Activated naive CD4-positive, alpha-beta T cell treated with anti-CD3 and anti-CD28 coated beads for 36 hours (primary cell): ENCODE data around the gene WNK3. TPM values are rescaled to one million over a fixed set of nuclear protein-coding genes. Genes with fewer than 3 reads are reported as not detected.
A peak's percentile ranks its signal among the peaks of the same experiment; 100 is the strongest.

ENCODE experiments used
- CTCF ChIA-PET: fragments of 350-600 bp; sonication (Branson Sonifier 250); formaldehyde crosslinking; loops from one replicate; lab custom pipeline; 2021; ENCODE audit warnings: antibody characterized with exemption; lab: Charles Lee
- DNase-seq: peaks from one replicate; pipeline ENCODE4 v3.0.0-alpha.2; 2020
- H3K27ac Mint-ChIP-seq: one replicate; pipeline ENCODE4 v1.8.0; 2021; ENCODE audit warnings: mild to moderate bottlenecking, mixed read lengths
- H3K27me3 Mint-ChIP-seq: one replicate; pipeline ENCODE4 v1.8.0; 2021; ENCODE audit warnings: low read depth, mixed read lengths
- H3K36me3 Mint-ChIP-seq: one replicate; pipeline ENCODE4 v1.8.0; 2021; ENCODE audit warnings: low read depth, mixed read lengths
- H3K4me1 Mint-ChIP-seq: one replicate; pipeline ENCODE4 v1.8.0; 2021; ENCODE audit warnings: low read depth, mixed read lengths
- H3K4me3 Mint-ChIP-seq: one replicate; pipeline ENCODE4 v1.8.0; 2021; ENCODE audit warnings: mild to moderate bottlenecking, moderate library complexity, mixed read lengths
- H3K9me3 Mint-ChIP-seq: one replicate; pipeline ENCODE4 v1.8.0; 2021; ENCODE audit warnings: mixed read lengths
- intact Hi-C: fragments of 100-400 bp; cut with micrococcal nuclease; formaldehyde crosslinking; loops from one replicate; pipeline ENCODE4 v1.15.1; 2023
- total RNA-seq, 2 experiments: library from RNA; stranded (reverse); gene quantifications; one replicate each; pipeline ENCODE4 v1.2.3, GENCODE V29; 2021

The WNK3 gene
- total RNA-seq, 2 experiments from 2014 or later: 0.25 to 0.60 TPM

DNA sequence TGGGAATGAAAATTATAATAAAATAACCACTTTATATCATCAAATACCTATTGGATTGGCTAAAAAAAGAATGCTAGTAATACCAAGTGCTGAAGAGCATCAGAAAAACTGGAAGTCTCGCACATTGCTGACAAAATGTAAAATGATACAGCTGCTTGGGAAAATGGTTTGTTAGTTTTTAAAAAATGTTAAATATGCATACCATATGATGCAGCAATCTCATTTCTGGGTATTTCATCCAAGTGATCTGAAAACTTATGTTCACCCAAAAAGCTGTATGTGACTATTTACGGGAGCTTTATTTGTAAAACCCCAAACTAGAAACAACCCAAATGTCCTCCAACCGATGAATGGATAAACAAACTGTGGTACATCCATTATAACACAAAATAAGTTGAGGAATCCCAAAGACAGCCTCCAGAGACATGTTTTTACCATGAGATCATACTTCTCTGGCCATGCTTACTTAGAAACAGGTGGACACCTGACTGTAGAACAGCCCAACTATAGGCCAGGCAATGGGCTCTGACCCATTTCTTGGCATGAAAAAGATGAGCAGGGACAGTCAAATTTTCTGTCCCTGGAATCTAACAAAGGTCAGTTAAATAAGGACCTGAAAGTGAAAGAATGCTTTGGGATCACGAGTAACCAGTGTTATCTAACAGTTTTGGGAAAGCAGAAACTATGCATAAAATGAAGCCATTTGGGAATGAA, 127.3 kb downstream of the WNK3 start:
- no peak overlapping the region for H3K4me3 Mint-ChIP-seq
- H3K4me1 Mint-ChIP-seq: no peaks in the 10 kb centered on the region
- DNase-seq: no peak
- CTCF ChIA-PET: no interaction called here
- H3K27ac Mint-ChIP-seq: no peak overlapping the region
- H3K9me3 Mint-ChIP-seq: no peaks in the 10 kb centered on the region
- no peaks in the 10 kb centered on the region for H3K27me3 Mint-ChIP-seq
- intact Hi-C loops: no loop called here
- H3K36me3 Mint-ChIP-seq: no peaks in the 10 kb centered on the region

DNA sequence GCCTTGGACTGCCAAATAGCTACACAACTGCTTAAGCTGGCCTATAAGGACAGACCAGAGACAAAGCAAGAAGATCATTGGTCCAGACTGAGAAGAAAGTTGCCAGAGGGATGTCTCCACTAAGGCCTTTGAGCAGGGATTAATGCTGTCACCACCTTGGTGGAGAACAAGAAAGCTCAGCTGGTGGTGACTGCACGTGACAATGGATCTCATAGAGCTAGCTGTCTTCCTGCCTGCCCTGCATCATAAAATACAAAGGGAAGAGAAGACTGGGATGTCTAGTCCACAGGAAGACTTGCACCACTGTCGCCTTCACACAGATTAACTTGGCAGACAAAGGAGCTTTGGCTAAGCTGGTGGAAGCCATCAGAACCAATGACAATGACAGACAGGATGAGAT, 134.3 kb downstream of the WNK3 start:
- CTCF ChIA-PET: no interaction called here
- Mint-ChIP-seq H3K4me3 (no peak overlapping the region), H3K9me3 (no peaks in the 10 kb centered on the region), H3K4me1 (no peaks in the 10 kb centered on the region), H3K36me3 (no peaks in the 10 kb centered on the region), H3K27ac (no peak overlapping the region), H3K27me3 (no peaks in the 10 kb centered on the region)
- no peak for DNase-seq
- intact Hi-C loops: no loop called here

GRCh38 chrX:54213603-54214002, 144.2 kb downstream of the WNK3 start:
- Mint-ChIP-seq H3K9me3 (no peaks in the 10 kb centered on the region), H3K36me3 (no peaks in the 10 kb centered on the region), H3K4me3 (no peak overlapping the region), H3K4me1 (no peaks in the 10 kb centered on the region), H3K27me3 (no peaks in the 10 kb centered on the region), H3K27ac (no peak overlapping the region)
- no peak for DNase-seq
- CTCF ChIA-PET: no interaction called here
- intact Hi-C loops: no loop called here

DNA sequence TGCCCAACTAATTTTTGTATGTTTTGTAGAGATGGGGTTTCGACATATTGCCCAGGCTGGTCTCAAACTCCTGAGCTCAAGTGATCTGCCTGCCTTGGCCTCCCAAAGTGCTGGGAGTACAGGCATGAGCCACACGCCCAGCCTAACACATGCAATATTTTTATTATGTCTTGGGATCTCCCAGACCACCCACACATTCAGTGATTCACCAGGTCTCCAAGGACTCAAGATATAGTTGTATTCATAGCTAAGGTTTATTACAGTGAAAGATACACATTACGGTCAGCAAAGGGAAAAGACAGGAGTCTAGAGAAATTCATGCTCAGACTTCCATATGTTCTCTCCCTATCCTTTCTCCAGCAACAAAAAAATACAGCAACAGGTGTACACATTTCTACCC, 149.3 kb downstream of the WNK3 start:
- Mint-ChIP-seq H3K27me3 (peaks cover 2% of the 10 kb centered on the region), H3K27ac (no peak overlapping the region), H3K36me3 (no peaks in the 10 kb centered on the region), H3K4me1 (no peaks in the 10 kb centered on the region), H3K4me3 (no peak overlapping the region), H3K9me3 (no peaks in the 10 kb centered on the region)
- intact Hi-C loops: no loop called here
- CTCF ChIA-PET: no interaction called here
- DNase-seq: no peak

- no peaks in the 10 kb centered on the region for H3K9me3 Mint-ChIP-seq
- H3K4me3 Mint-ChIP-seq: no peak overlapping the region
- no peak for DNase-seq
- CTCF ChIA-PET: no interaction called here
- intact Hi-C loops: no loop called here
- no peaks in the 10 kb centered on the region for H3K36me3 Mint-ChIP-seq
- no peaks in the 10 kb centered on the region for H3K4me1 Mint-ChIP-seq
- peaks cover 9% of the 10 kb centered on the region for H3K27me3 Mint-ChIP-seq
- no peak overlapping the region for H3K27ac Mint-ChIP-seq
These were observed 159.6 kb downstream of the WNK3 start for GRCh38 chrX:54198262-54198661.

- H3K4me3 Mint-ChIP-seq: no peak overlapping the region
- CTCF ChIA-PET: no interaction called here
- intact Hi-C loops: no loop called here
- H3K36me3 Mint-ChIP-seq: no peaks in the 10 kb centered on the region
- no peak overlapping the region for H3K27ac Mint-ChIP-seq
- H3K27me3 Mint-ChIP-seq: peaks cover 4% of the 10 kb centered on the region
- no peak for DNase-seq
- no peaks in the 10 kb centered on the region for H3K9me3 Mint-ChIP-seq
- H3K4me1 Mint-ChIP-seq: no peaks in the 10 kb centered on the region
These were observed 162.8 kb downstream of the WNK3 start for GRCh38 chrX:54194982-54195588.

DNA sequence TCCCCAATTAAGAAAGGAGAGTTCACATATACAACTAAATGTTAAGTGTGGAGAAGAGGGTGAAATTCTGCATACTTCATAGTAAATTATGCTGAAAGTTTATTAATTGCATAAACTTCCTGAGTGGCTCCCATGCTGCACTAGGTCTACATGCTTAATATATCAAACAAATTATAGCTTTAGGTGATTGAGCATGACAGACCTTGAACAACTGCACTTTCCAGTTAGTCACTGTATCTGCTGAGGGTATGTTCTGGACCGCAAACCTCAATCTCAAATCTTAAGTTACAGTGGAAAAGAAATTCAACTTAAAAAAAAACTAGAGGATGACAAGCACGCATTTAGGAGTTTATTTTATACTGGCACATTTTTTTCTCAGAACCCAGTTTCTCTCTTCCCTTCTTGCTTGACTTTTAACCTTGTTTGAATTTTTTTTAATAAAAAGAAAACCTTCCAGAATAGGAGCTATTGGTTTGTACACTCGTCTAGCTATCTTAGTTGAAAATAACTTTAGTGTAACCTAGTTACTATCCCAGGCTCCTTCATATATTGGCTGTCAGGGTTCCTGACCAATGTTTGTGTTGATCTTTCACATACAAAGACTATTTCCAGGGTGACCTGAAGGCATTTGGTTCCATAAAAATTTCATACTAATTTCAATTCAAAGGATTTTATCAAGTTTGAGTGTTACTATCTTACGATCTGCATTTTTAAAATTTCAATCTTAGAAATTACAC, 164.6 kb downstream of the WNK3 start:
- CTCF ChIA-PET: no interaction called here
- Mint-ChIP-seq H3K27ac (no peak overlapping the region), H3K9me3 (no peaks in the 10 kb centered on the region), H3K4me3 (no peak overlapping the region), H3K36me3 (no peaks in the 10 kb centered on the region), H3K27me3 (no peaks in the 10 kb centered on the region), H3K4me1 (no peaks in the 10 kb centered on the region)
- no peak for DNase-seq
- intact Hi-C loops: no loop called here

- Mint-ChIP-seq H3K4me3 (no peak overlapping the region), H3K27me3 (no peaks in the 10 kb centered on the region), H3K27ac (no peak overlapping the region), H3K4me1 (peaks cover 27% of the 10 kb centered on the region), H3K36me3 (peaks cover 16% of the 10 kb centered on the region), H3K9me3 (no peaks in the 10 kb centered on the region)
- CTCF ChIA-PET: no interaction called here
- intact Hi-C loops: loop anchor here (5.0 kb wide), 1 partner anchor 818 kb away; the partner anchor contains the start of gene APEX2
- no peak for DNase-seq
These were observed 173.4 kb downstream of the WNK3 start for GRCh38 chrX:54184474-54184873.

GRCh38 chrX:54182864-54183613, 174.8 kb downstream of the WNK3 start, which contains the start of gene FAM120C:
Gene FAM120C (minus strand): TSS chrX:54183254. CDS start chrX:54183198, 56 bp downstream.
- Mint-ChIP-seq H3K27me3 (no peaks in the 10 kb centered on the region), H3K4me3 (peak within 1 kb of the TSS; percentile 75), H3K27ac (peak within 1 kb of the TSS; percentile 84), H3K4me1 (peaks cover 38% of the 10 kb centered on the region), H3K36me3 (peaks cover 20% of the 10 kb centered on the region), H3K9me3 (no peaks in the 10 kb centered on the region)
- CTCF ChIA-PET: no interaction called here
- intact Hi-C loops: loop anchor here (1.0 to 5.0 kb wide), 6 partner anchors 139 to 819 kb away; partner anchors contain the start of genes APEX2, GNL3L, PHF8 and TSR2
- DNase-seq: peak; percentile 66

DNA sequence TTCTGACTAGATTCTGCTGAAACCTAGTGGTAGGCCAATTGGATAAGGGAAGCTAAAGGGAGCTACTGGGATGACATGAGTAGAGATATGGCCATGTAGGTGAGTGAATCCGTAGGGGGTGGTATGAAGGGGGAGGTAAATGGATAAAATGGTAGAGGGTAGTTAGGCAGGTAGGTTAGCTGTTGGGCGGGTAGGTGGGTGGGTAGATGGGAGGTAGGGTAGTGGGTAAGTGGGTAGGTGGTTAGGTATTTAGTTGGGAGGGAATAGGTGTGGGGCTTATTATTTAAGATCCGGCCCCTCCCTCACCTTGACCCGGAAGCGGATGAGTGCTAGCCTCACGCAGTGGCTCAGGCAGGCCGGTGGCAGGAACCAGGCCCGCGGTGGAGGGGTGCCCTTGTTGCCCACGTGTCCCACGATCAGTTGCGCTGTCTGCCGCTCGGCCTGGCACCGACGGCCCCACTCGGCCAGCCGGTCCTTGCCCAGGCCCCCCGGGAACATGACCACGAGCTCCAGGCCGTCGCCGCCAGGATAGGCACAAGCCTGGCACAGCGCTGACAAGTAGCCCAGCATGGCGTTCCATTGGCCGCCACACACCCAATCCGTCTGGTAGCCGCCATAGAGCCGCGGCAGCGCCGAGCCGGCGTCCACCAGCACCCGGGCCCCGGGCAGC, 175.5 kb downstream of the WNK3 start:
- peak; percentile 72 for DNase-seq
- H3K9me3 Mint-ChIP-seq: no peaks in the 10 kb centered on the region
- intact Hi-C loops: loop anchor here (5.0 kb wide), 1 partner anchor 820 kb away; the partner anchor contains the start of gene APEX2
- H3K36me3 Mint-ChIP-seq: peaks cover 26% of the 10 kb centered on the region
- peaks cover 45% of the 10 kb centered on the region for H3K4me1 Mint-ChIP-seq
- peak overlapping the region; percentile 75 for H3K4me3 Mint-ChIP-seq
- peak overlapping the region; percentile 56 for H3K27ac Mint-ChIP-seq
- no peaks in the 10 kb centered on the region for H3K27me3 Mint-ChIP-seq
- CTCF ChIA-PET: no interaction called here

- DNase-seq: no peak
- peak overlapping the region; percentile 75 for H3K4me3 Mint-ChIP-seq
- intact Hi-C loops: loop anchor here (5.0 kb wide), 1 partner anchor 821 kb away; the partner anchor contains the start of gene APEX2
- H3K9me3 Mint-ChIP-seq: no peaks in the 10 kb centered on the region
- H3K4me1 Mint-ChIP-seq: peaks cover 53% of the 10 kb centered on the region
- H3K27ac Mint-ChIP-seq: peak overlapping the region; percentile 75
- CTCF ChIA-PET: no interaction called here
- no peaks in the 10 kb centered on the region for H3K27me3 Mint-ChIP-seq
- H3K36me3 Mint-ChIP-seq: peaks cover 34% of the 10 kb centered on the region
These were observed 176.5 kb downstream of the WNK3 start for GRCh38 chrX:54181202-54181953.
